GM23338 (cell line): Measurements from ENCODE around the gene NCK2. TPM values are rescaled to one million over a fixed set of nuclear protein-coding genes. Genes with fewer than 3 reads are reported as not detected.

ENCODE experiments used
- ATAC-seq: fragments of 200-7000 bp; cut with Tn5 transposase; 3 replicates; pipeline ENCODE4 v1.9.1; 2020
- DNase-seq: peaks from one replicate; pipeline ENCODE4 v3.0.0-alpha.2; 2015; ENCODE audit warnings: low spot score
- H2AFZ ChIP-seq: fragments of 200-600 bp; sonication (generic); 2 replicates; pipeline ENCODE4 v1.8.0; 2016; ENCODE audit warnings: antibody characterized with exemption, mild to moderate bottlenecking, moderate library complexity
- H3F3A ChIP-seq: fragments of 200-600 bp; sonication (generic); replicated peaks from 2 replicates; pipeline ENCODE4 v1.8.0; 2017; ENCODE audit warnings: antibody characterized with exemption, mixed run types, low read depth
- H3K27ac ChIP-seq: fragments of 200-600 bp; sonication (generic); 2 replicates; pipeline ENCODE4 v1.6.1; 2016; ENCODE audit warnings: low read depth
- H3K27me3 ChIP-seq: fragments of 200-600 bp; sonication (generic); 2 replicates; pipeline ENCODE4 v1.8.0; 2016; ENCODE audit warnings: mild to moderate bottlenecking, mixed run types, moderate library complexity; ENCODE audit not compliant: insufficient read depth
- H3K36me3 ChIP-seq: fragments of 200-600 bp; sonication (generic); 2 replicates; pipeline ENCODE4 v1.8.0; 2016; ENCODE audit warnings: mild to moderate bottlenecking; ENCODE audit not compliant: insufficient read depth
- H3K4me1 ChIP-seq: fragments of 200-600 bp; sonication (generic); 2 replicates; pipeline ENCODE4 v1.8.0; 2016; ENCODE audit warnings: mild to moderate bottlenecking, moderate library complexity; ENCODE audit not compliant: insufficient read depth
- H3K4me2 ChIP-seq: fragments of 200-600 bp; sonication (generic); 2 replicates; pipeline ENCODE4 v1.7.1; 2017; ENCODE audit warnings: mixed run types
- H3K4me3 ChIP-seq: fragments of 200-600 bp; sonication (generic); 2 replicates; pipeline ENCODE4 v1.6.1; 2016; ENCODE audit warnings: mixed run types
- H3K79me2 ChIP-seq: fragments of 200-600 bp; sonication (generic); replicated peaks from 2 replicates; pipeline ENCODE4 v1.8.0; 2017; ENCODE audit warnings: mild to moderate bottlenecking; ENCODE audit not compliant: insufficient read depth
- H3K9me2 ChIP-seq: fragments of 200-600 bp; sonication (generic); 2 replicates; pipeline ENCODE4 v1.8.0; 2017; ENCODE audit not compliant: insufficient read depth
- H4K20me1 ChIP-seq: fragments of 200-600 bp; sonication (generic); replicated peaks from 2 replicates; pipeline ENCODE4 v1.8.0; 2017; ENCODE audit warnings: mild to moderate bottlenecking; ENCODE audit not compliant: insufficient read depth
- H3K27ac Mint-ChIP-seq: 2 replicates; pipeline ENCODE4 v1.8.0; 2020; ENCODE audit warnings: inconsistent platforms, mild to moderate bottlenecking, moderate library complexity, mixed read lengths
- H3K27me3 Mint-ChIP-seq: 3 replicates; pipeline ENCODE4 v1.8.0; 2022; ENCODE audit warnings: low read depth, mild to moderate bottlenecking, moderate library complexity, mixed read lengths, inconsistent platforms; ENCODE audit not compliant: insufficient read depth, poor library complexity
- H3K36me3 Mint-ChIP-seq: 3 replicates; pipeline ENCODE4 v1.8.0; 2021; ENCODE audit warnings: low read depth, mild to moderate bottlenecking, inconsistent platforms, moderate library complexity, mixed read lengths
- H3K4me1 Mint-ChIP-seq: 3 replicates; pipeline ENCODE4 v1.8.0; 2020; ENCODE audit warnings: mild to moderate bottlenecking, inconsistent platforms, mixed read lengths
- H3K4me3 Mint-ChIP-seq: 3 replicates; pipeline ENCODE4 v1.8.0; 2021; ENCODE audit warnings: moderate library complexity, mild to moderate bottlenecking, inconsistent platforms, mixed read lengths
- H3K9me3 Mint-ChIP-seq: 3 replicates; pipeline ENCODE4 v1.8.0; 2020; ENCODE audit warnings: moderate library complexity, mild to moderate bottlenecking, inconsistent platforms, mixed read lengths
- JUNB ChIP-seq: IDR thresholded peaks from one replicate; pipeline ENCODE4 v1.6.1; 2016; ENCODE audit warnings: antibody characterized with exemption; ENCODE audit not compliant: unreplicated experiment
- polyA plus RNA-seq: library from polyadenylated mRNA; unstranded; fragments of >200 nt; fragmentation: Nextera tagmentation; extraction: Ambion mirVana; gene quantifications from 2 replicates; pipeline ENCODE4 v1.2.1, GENCODE V29; 2016
- total RNA-seq: library from RNA; depleted of rRNA; stranded (reverse); fragments of >200 nt; shearing (Covaris generic); gene quantifications from 2 replicates; pipeline ENCODE4 v1.2.3, GENCODE V29; 2014
- TF ChIP-seq, protein P1 (sequence below): fragments of 250-450 bp; sonication (Bioruptor Pico); IDR thresholded peaks from 2 replicates; pipeline ENCODE4 v1.5.0; 2020; ENCODE audit warnings: mild to moderate bottlenecking, moderate library complexity
- TF ChIP-seq, protein P2 (sequence below): IDR thresholded peaks from 2 replicates; pipeline ENCODE4 v1.6.1; 2016; ENCODE audit warnings: antibody characterized with exemption

The NCK2 gene
- total and polyA plus RNA-seq, 2 experiments from 2014 or later, result 26.9 to 59.9 TPM

GRCh38 chr2:105760191-105760590 is 15.5 kb downstream of the NCK2 start:
- Histone ChIP-seq H3K27ac (peak overlapping the region; percentile 72; the same call in 1 of the 2 replicates), H3K27me3 (no peaks in the 10 kb centered on the region), H3K36me3 (no peaks in the 10 kb centered on the region), H3F3A (no peaks in the 10 kb centered on the region), H3K4me1 (peaks cover 62% of the 10 kb centered on the region), H3K79me2 (peaks cover 97% of the 10 kb centered on the region), H3K4me3 (no peak overlapping the region), H3K4me2 (0 out of 2 replicates have a peak overlapping the region, but pooled peaks have one; percentile 35), H3K9me2 (peaks cover 4% of the 10 kb centered on the region; the same call in 1 of the 2 replicates), H2AFZ (no peak overlapping the region), H4K20me1 (peaks cover 39% of the 10 kb centered on the region)
- peak overlapping the region; percentile 1; the same call in 1 of the 2 replicates for H3K27ac Mint-ChIP-seq
- peaks cover 73% of the 10 kb centered on the region for H3K4me1 Mint-ChIP-seq
- peaks cover 4% of the 10 kb centered on the region for H3K27me3 Mint-ChIP-seq
- DNase-seq, result peak; percentile 51
- no peak for ATAC-seq
- H3K36me3 Mint-ChIP-seq, result no peaks in the 10 kb centered on the region; the same call in 2 of the 3 replicates
- no peaks in the 10 kb centered on the region; the same call in 2 of the 3 replicates for H3K9me3 Mint-ChIP-seq
- H3K4me3 Mint-ChIP-seq, result no peak overlapping the region
- TF ChIP-seq, protein P1, sequence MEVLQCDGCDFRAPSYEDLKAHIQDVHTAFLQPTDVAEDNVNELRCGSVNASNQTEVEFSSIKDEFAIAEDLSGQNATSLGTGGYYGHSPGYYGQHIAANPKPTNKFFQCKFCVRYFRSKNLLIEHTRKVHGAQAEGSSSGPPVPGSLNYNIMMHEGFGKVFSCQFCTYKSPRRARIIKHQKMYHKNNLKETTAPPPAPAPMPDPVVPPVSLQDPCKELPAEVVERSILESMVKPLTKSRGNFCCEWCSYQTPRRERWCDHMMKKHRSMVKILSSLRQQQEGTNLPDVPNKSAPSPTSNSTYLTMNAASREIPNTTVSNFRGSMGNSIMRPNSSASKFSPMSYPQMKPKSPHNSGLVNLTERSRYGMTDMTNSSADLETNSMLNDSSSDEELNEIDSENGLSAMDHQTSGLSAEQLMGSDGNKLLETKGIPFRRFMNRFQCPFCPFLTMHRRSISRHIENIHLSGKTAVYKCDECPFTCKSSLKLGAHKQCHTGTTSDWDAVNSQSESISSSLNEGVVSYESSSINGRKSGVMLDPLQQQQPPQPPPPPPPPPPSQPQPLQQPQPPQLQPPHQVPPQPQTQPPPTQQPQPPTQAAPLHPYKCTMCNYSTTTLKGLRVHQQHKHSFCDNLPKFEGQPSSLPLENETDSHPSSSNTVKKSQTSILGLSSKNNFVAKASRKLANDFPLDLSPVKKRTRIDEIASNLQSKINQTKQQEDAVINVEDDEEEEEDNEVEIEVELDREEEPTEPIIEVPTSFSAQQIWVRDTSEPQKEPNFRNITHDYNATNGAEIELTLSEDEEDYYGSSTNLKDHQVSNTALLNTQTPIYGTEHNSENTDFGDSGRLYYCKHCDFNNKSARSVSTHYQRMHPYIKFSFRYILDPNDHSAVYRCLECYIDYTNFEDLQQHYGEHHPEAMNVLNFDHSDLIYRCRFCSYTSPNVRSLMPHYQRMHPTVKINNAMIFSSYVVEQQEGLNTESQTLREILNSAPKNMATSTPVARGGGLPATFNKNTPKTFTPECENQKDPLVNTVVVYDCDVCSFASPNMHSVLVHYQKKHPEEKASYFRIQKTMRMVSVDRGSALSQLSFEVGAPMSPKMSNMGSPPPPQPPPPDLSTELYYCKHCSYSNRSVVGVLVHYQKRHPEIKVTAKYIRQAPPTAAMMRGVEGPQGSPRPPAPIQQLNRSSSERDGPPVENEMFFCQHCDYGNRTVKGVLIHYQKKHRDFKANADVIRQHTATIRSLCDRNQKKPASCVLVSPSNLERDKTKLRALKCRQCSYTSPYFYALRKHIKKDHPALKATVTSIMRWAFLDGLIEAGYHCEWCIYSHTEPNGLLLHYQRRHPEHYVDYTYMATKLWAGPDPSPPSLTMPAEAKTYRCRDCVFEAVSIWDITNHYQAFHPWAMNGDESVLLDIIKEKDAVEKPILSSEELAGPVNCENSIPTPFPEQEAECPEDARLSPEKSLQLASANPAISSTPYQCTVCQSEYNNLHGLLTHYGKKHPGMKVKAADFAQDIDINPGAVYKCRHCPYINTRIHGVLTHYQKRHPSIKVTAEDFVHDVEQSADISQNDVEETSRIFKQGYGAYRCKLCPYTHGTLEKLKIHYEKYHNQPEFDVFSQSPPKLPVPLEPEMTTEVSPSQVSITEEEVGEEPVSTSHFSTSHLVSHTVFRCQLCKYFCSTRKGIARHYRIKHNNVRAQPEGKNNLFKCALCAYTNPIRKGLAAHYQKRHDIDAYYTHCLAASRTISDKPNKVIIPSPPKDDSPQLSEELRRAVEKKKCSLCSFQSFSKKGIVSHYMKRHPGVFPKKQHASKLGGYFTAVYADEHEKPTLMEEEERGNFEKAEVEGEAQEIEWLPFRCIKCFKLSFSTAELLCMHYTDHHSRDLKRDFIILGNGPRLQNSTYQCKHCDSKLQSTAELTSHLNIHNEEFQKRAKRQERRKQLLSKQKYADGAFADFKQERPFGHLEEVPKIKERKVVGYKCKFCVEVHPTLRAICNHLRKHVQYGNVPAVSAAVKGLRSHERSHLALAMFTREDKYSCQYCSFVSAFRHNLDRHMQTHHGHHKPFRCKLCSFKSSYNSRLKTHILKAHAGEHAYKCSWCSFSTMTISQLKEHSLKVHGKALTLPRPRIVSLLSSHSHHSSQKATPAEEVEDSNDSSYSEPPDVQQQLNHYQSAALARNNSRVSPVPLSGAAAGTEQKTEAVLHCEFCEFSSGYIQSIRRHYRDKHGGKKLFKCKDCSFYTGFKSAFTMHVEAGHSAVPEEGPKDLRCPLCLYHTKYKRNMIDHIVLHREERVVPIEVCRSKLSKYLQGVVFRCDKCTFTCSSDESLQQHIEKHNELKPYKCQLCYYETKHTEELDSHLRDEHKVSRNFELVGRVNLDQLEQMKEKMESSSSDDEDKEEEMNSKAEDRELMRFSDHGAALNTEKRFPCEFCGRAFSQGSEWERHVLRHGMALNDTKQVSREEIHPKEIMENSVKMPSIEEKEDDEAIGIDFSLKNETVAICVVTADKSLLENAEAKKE (CRISPR knock-in tag), result no peak
- TF ChIP-seq, protein P2, sequence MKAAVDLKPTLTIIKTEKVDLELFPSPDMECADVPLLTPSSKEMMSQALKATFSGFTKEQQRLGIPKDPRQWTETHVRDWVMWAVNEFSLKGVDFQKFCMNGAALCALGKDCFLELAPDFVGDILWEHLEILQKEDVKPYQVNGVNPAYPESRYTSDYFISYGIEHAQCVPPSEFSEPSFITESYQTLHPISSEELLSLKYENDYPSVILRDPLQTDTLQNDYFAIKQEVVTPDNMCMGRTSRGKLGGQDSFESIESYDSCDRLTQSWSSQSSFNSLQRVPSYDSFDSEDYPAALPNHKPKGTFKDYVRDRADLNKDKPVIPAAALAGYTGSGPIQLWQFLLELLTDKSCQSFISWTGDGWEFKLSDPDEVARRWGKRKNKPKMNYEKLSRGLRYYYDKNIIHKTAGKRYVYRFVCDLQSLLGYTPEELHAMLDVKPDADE, result no peak
- no peak for TF ChIP-seq JUNB
